K562 (cell line): ENCODE measurements around the gene SPOCD1. TPM values are rescaled to one million over a fixed set of nuclear protein-coding genes. Genes with fewer than 3 reads are reported as not detected.

Experiments
- ATF1 ChIP-seq, 2 experiments: fragments of 450-650 bp in 1 of 2; IDR thresholded peaks; 2 replicates each; pipeline ENCODE4 v1.6.1; 2016; ENCODE audit warnings: missing compliant biosample characterization in 1 of 2, missing genetic modification characterization in 1 of 2
- CBX3 ChIP-seq, 2 experiments: IDR thresholded peaks; 1 replicate in 1 of 2; 2 replicates in 1 of 2; pipeline ENCODE4 v1.6.1; 2012; ENCODE audit warnings: inconsistent platforms in 2 of 2, low read length in 2 of 2, borderline replicate concordance in 1 of 2, control low read depth in 1 of 2
- CREM ChIP-seq: IDR thresholded peaks from 2 replicates; pipeline ENCODE4 v1.6.1; 2014; ENCODE audit warnings: antibody characterized with exemption, low read depth
- EGR1 ChIP-seq: fragments of 450-650 bp; conservative IDR thresholded peaks from 2 replicates; pipeline ENCODE4 v1.6.1; 2017; ENCODE audit warnings: mild to moderate bottlenecking
- FOSL1 ChIP-seq: fragments of 200-800 bp; sonication (Bioruptor generic); conservative IDR thresholded peaks from 2 replicates; pipeline ENCODE4 v1.6.1; 2016; ENCODE audit warnings: missing genetic modification characterization, missing compliant biosample characterization
- HES1 ChIP-seq: fragments of 450-650 bp; IDR thresholded peaks from 2 replicates; pipeline ENCODE4 v1.6.1; 2016; ENCODE audit warnings: low read depth, mild to moderate bottlenecking, moderate library complexity
- IRF1 ChIP-seq: sonication (generic); formaldehyde crosslinking; IDR thresholded peaks from 2 replicates; pipeline ENCODE4 v1.8.0; 2022; ENCODE audit warnings: missing genetic modification reagents, mild to moderate bottlenecking, borderline replicate concordance
- KLF1 ChIP-seq: fragments of 450-650 bp; IDR thresholded peaks from 2 replicates; pipeline ENCODE4 v1.6.1; 2016; ENCODE audit warnings: missing genetic modification characterization, missing compliant biosample characterization
- L3MBTL2 ChIP-seq: fragments of 450-650 bp; IDR thresholded peaks from 2 replicates; pipeline ENCODE4 v1.6.1; 2016; ENCODE audit warnings: mild to moderate bottlenecking, moderate library complexity
- MBD1 ChIP-seq: fragments of 250-450 bp; sonication (Bioruptor Pico); IDR thresholded peaks from 2 replicates; pipeline ENCODE4 v1.8.0; 2022; ENCODE audit warnings: inconsistent platforms
- NR2C1 ChIP-seq, 2 experiments: fragments of 450-650 bp; IDR thresholded peaks; 2 replicates each; pipeline ENCODE4 v1.6.1; 2017; ENCODE audit warnings: mild to moderate bottlenecking in 2 of 2, antibody characterized with exemption in 1 of 2, inconsistent platforms in 1 of 2, missing compliant biosample characterization in 1 of 2, missing genetic modification characterization in 1 of 2
- PHF20 ChIP-seq: fragments of 450-650 bp; IDR thresholded peaks from 2 replicates; pipeline ENCODE4 v1.6.1; 2018; ENCODE audit not compliant: partially characterized antibody
- PKNOX1 ChIP-seq: fragments of 450-650 bp; IDR thresholded peaks from 2 replicates; pipeline ENCODE4 v1.6.1; 2016
- RBFOX2 ChIP-seq: fragments of 200-400 bp; formaldehyde crosslinking; IDR thresholded peaks from 2 replicates; pipeline ENCODE4 v1.6.1; 2017; ENCODE audit warnings: low read depth, mild to moderate bottlenecking, low read length, moderate library complexity
- SMAD1 ChIP-seq: fragments of 150-350 bp; IDR thresholded peaks from 2 replicates; pipeline ENCODE4 v1.6.1; 2014; ENCODE audit warnings: low read length, low read depth; ENCODE audit not compliant: partially characterized antibody
- TBP ChIP-seq: optimal IDR thresholded peaks from 2 replicates; pipeline ENCODE3; 2011; ENCODE audit warnings: low read depth, low read length, improper control_type of control experiment
- THRA ChIP-seq: fragments of 450-650 bp; IDR thresholded peaks from 2 replicates; pipeline ENCODE4 v1.6.1; 2017; ENCODE audit warnings: mild to moderate bottlenecking, moderate library complexity
- USF1 ChIP-seq: sonication (generic); formaldehyde crosslinking; IDR thresholded peaks from 2 replicates; pipeline ENCODE4 v1.9.0; 2022; ENCODE audit warnings: mild to moderate bottlenecking, missing genetic modification reagents
- YY1 ChIP-seq, 3 experiments: IDR thresholded peaks; 2 replicates each; pipeline ENCODE4 v1.6.1; 2011; ENCODE audit warnings: low read length in 2 of 3, mild to moderate bottlenecking in 2 of 3, moderate library complexity in 2 of 3, borderline replicate concordance in 1 of 3, control low read depth in 1 of 3, low read depth in 1 of 3; ENCODE audit not compliant: insufficient read depth in 3 of 3, insufficient replicate concordance in 2 of 3, control insufficient read depth in 1 of 3, insufficient read length in 1 of 3; ENCODE audit errors: extremely low read depth in 1 of 3
- polyA plus RNA-seq, 8 experiments: library from polyadenylated mRNA; depleted of rRNA in 4 of 8; stranded (reverse) in 5 of 8; unstranded in 3 of 8; fragments of >200 nt; fragmentation: Nextera tagmentation in 2 of 8; fragmentation: Illumina TruSeq in 1 of 8; extraction: Ambion mirVana in 2 of 8; extraction: Trizol in 1 of 8; gene quantifications; 2 replicates each; pipeline versions ENCODE4 v1.2.1 to v1.2.3, GENCODE V29; 2011 to 2014; ENCODE audit warnings: inconsistent platforms in 1 of 8, missing spikeins in 1 of 8
- total RNA-seq, 7 experiments: library from RNA; depleted of rRNA in 6 of 7; stranded (reverse); fragments of >200 nt in 6 of 7; fragmentation: Illumina TruSeq in 2 of 7; extraction: Trizol in 2 of 7; gene quantifications; 2 replicates each; pipeline versions ENCODE4 v1.2.1 to v1.2.3, GENCODE V29; 2011 to 2021; ENCODE audit warnings: low replicate concordance in 1 of 7

Gene SPOCD1
- total and polyA plus RNA-seq, 9 of the 15 experiments (the other 6 are each of a cell fraction or from before 2014, with no cell fraction given), result 0.03 to 0.71 (median 0.26) TPM; not detected in 1

GRCh38 chr1:31742462-31743212, 73.2 kb downstream of the SPOCD1 start (continued):
- TF ChIP-seq THRA (0 out of 2 replicates have a peak, but pooled peaks have one; percentile 12), PKNOX1 (peak; percentile 44; the same call in 1 of the 2 replicates), NR2C1 (IDR thresholded peaks at IDR 0.05) (peak; percentile 28; the same call in 1 of the 2 replicates), NR2C1 (tag; IDR thresholded peaks at IDR 0.05) (peak; percentile 68; the same call in 1 of the 2 replicates), L3MBTL2 (peak; percentile 92), IRF1 (CRISPR knock-in tag) (no peak), HES1 (no peak), EGR1 (peak; percentile 23; the same call in 1 of the 2 replicates), MBD1 (CRISPR knock-in tag) (no peak), ATF1 (CRISPR knock-in tag; IDR thresholded peaks at IDR 0.05) (0 out of 2 replicates have a peak, but pooled peaks have one; percentile 39), ATF1 (tag; IDR thresholded peaks at IDR 0.05) (peak; percentile 60), KLF1 (tag) (0 out of 2 replicates have a peak, but pooled peaks have one; percentile 22), CREM (peak; percentile 90), YY1 (IDR thresholded peaks at IDR 0.05; ENCODE audit: borderline replicate concordance in 1 of 3, control insufficient read depth in 1 of 3, extremely low read depth in 1 of 3, insufficient read depth in 3 of 3, insufficient read length in 1 of 3, insufficient replicate concordance in 2 of 3, low read depth in 1 of 3, low read length in 2 of 3) (peak in 1 of 3 experiments; percentile 64), PHF20 (peak; percentile 28), CBX3 (IDR thresholded peaks at IDR 0.05; ENCODE audit: borderline replicate concordance in 1 of 2, low read length in 2 of 2) (peak in 1 of 2 experiments; percentile 36; a peak in 1 of 3 replicates), TBP (no peak), FOSL1 (tag) (no peak), SMAD1 (no peak), RBFOX2 (0 out of 2 replicates have a peak, but pooled peaks have one; percentile 31), USF1 (CRISPR knock-in tag) (peak; percentile 43; the same call in 1 of the 2 replicates)
